GM12872 (cell line): Measurements from ENCODE around the gene ADGRL3.

Experiments
- CTCF ChIP-seq: IDR thresholded peaks from 3 replicates; pipeline ENCODE4 v1.5.1; 2011; ENCODE audit warnings: low read depth, mild to moderate bottlenecking, low read length, moderate library complexity; ENCODE audit not compliant: insufficient read depth

Gene ADGRL3

GRCh38 chr4:61300266-61300844, 100.2 kb downstream of the ADGRL3 start:
- TF ChIP-seq CTCF = no peak

DNA sequence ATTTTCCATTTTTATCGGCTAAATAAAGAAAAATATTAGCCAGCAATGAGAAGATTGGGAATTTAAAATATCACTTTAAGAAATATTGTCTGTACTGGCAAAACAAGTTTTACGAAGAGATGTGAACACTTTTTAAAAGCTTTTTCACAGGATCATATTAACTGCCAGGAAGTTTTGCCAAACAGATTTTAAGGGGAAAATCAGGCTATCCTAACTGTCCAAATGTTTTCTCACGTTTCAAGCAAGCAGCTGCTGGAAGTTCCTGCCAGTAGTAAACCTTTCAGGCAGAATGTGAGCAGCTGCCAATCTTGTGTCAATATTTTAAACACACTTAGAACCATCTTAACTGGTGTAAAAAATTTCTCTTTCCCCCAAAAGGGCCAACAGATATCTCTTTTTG, 101.1 kb downstream of the ADGRL3 start:
- TF ChIP-seq CTCF = no peak

DNA sequence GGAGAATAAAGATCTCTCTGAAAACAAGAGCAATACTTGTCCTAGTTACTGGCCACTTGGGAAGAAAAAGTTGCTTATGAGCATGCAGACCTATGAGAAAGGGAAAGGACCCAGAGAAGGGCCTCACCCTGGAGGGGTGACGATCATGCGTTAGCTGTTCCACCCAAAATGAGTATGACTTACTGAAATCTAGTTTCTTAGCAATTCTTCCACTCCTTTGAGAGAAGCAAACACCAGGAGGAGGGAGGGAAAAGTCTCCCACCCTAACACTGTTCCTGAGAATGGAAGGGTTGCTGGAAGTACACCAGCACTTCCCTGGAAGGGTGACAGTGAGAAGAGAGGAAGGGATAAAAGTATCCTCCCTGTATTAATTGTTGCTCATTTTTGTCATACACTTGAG, 107.9 kb downstream of the ADGRL3 start:
- no peak for TF ChIP-seq CTCF

- no peak for TF ChIP-seq CTCF
Observed at GRCh38 chr4:61309616-61310015, 109.5 kb downstream of the ADGRL3 start.

DNA sequence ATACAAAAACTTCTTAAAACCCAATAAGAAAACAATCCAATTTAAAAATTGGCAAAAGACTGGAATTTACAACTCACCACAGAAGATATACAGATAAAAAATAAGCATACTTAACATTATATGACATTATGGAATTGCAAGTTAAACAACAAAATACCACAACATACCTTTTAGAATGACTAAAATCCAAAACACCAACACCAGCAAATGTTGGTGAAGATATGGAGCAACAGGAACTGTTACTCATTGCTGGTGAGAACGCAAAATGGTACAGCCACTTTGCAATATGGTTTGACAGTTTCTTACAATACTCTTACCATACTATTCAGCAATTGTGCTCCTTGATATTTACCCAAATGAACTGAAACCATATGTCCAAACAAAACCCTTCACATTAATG, 112.4 kb downstream of the ADGRL3 start:
- no peak for TF ChIP-seq CTCF

DNA sequence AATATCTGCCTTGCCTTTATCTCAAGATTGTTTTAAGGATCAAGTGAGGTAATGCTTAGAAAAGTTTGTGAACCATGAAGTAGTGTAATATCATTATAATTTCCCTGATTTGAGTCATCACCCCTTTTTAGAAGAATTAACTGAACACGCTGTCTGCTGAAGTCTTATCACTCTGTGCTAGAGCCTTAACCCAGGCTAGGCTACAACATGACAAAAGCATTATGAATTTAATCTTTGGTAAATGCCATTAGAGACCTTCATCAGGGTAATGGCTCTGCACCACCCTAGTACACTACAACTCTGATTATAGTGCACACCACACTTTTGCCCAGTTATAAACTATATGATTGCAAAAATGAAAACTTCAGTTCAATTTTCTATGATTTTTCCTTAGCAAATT, 118.3 kb downstream of the ADGRL3 start:
- TF ChIP-seq CTCF = no peak

DNA sequence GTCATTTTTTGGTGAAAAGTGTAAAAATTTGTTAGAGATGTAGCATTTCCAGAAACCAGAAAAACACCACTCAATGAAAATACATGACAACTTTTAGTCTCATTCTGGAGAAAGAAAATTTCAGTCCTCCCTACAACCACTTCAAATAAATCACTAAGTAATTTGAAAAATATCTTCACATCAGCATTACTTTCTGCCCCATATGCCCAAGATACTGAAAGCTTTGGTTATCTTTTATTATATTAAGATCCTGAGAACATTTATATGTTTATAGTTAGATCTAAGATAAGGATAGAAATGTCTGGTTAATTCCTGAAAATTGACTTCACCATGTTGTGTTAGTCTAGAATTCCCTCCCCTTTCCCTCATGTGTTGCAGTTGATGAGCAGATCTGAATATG, 119.0 kb downstream of the ADGRL3 start:
- no peak for TF ChIP-seq CTCF
